HuH-7.5 (cell line): ENCODE measurements around the gene ZNF569.
"Not testable (repeated sequence)": the region's sequence is repeated elsewhere in the genome, so short reads cannot be mapped to it uniquely, and the experiment has no call there.

Experiments
- DNase-seq: peaks from one replicate; pipeline ENCODE4 v3.0.0; 2011; ENCODE audit warnings: low spot score

The ZNF569 gene

GRCh38 chr19:37466798-37467607, at the start of gene ZNF569:
TSS of gene ZNF569 (minus strand) at chr19:37467444. CDS start at chr19:37444921, 22,523 bp downstream.
- peak; percentile 68 for DNase-seq

- no peak for DNase-seq
Observed at GRCh38 chr19:37513397-37513796, 46.2 kb upstream of the ZNF569 start.

- no peak for DNase-seq
Observed at GRCh38 chr19:37511821-37512220, 44.6 kb upstream of the ZNF569 start.

- no peak for DNase-seq
Observed at GRCh38 chr19:37511186-37511585, 43.9 kb upstream of the ZNF569 start.

GRCh38 chr19:37507167-37507464, 39.9 kb upstream of the ZNF569 start:
- DNase-seq = no peak

GRCh38 chr19:37506387-37507166, 39.3 kb upstream of the ZNF569 start, which contains the start of gene ZNF793:
TSS of gene ZNF793 (plus strand) at chr19:37506939. CDS start at chr19:37523440, 16,501 bp downstream.
- DNase-seq = peak; percentile 15

GRCh38 chr19:37505958-37506386, 38.7 kb upstream of the ZNF569 start:
- no peak for DNase-seq

- no peak for DNase-seq
Observed at GRCh38 chr19:37492213-37492612, 25.0 kb upstream of the ZNF569 start.

- no peak for DNase-seq
Observed at GRCh38 chr19:37484406-37485168, 17.3 kb upstream of the ZNF569 start.

- no peak for DNase-seq
Observed at GRCh38 chr19:37472165-37472564, 4.9 kb upstream of the ZNF569 start.

- DNase-seq = no peak
Observed at GRCh38 chr19:37470216-37470615, 3.0 kb upstream of the ZNF569 start.

GRCh38 chr19:37468961-37469777, 1.9 kb upstream of the ZNF569 start, which contains the start of gene ZNF570:
TSS of gene ZNF570 (plus strand) at chr19:37469356. CDS start at chr19:37470355, 999 bp downstream.
- DNase-seq = peak; percentile 33

GRCh38 chr19:37467608-37468090, 405 bp upstream of the ZNF569 start:
- DNase-seq = no peak

GRCh38 chr19:37466277-37466797, 907 bp downstream of the ZNF569 start:
- DNase-seq = no peak

- no peak for DNase-seq
Observed at GRCh38 chr19:37452500-37453245, 14.6 kb downstream of the ZNF569 start.

- DNase-seq = no peak
Observed at GRCh38 chr19:37413313-37414084, 53.7 kb downstream of the ZNF569 start.

GRCh38 chr19:37412700-37413099, 54.5 kb downstream of the ZNF569 start:
- no peak for DNase-seq

- not testable (repeated sequence) for DNase-seq
Observed at GRCh38 chr19:37406140-37406846, 61.0 kb downstream of the ZNF569 start.

GRCh38 chr19:37403403-37403802, 63.8 kb downstream of the ZNF569 start:
- no peak for DNase-seq
